Stimulated activated CD8-positive, alpha-beta memory T cell treated with anti-CD3 and anti-CD28 coated beads, Interleukin-4, amount 100 ng/mL, for 4 hours (primary cell): ENCODE measurements around the gene SORCS1.
"Not testable (repeated sequence)": the region's sequence is repeated elsewhere in the genome, so short reads cannot be mapped to it uniquely, and the experiment has no call there.

Experiments used
- DNase-seq, 2 donors: peaks; one replicate each; pipeline ENCODE4 v3.0.0-alpha.2; 2020; ENCODE audit warnings: low read depth in 2 of 2, low spot score in 1 of 2

The SORCS1 gene

DNA sequence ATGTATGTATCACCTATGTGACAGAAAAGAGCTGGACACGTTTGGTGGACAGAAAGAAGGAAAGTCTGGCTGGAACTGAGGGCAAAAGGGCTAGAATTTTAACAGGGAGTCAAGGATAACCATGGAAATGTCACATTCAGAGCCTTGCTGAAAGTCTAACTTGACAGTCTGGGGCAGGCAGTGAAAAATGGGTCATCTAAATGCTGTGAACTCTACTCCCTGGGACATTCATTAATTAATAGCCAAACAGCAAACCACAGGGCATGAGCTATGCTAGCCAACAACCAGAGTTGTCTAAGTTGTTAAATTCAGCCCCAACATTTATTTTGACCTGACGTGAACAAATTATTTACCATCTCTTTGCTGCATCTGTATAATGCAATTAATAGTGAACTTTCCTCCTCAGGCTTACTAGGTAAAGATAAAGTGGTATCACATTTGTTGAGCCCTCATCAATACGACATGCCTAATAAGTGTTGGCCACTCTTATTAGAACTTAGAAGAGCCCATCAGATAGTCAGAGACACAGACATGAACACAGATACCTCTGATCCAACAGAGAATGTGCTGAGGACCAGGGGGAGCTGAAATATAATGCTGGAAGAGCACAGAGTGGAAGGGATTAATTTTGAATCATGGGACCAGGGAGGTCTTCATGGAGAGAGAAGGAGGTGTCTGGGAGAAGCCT lies 109.9 kb downstream of the SORCS1 start:
- no peak for DNase-seq

DNA sequence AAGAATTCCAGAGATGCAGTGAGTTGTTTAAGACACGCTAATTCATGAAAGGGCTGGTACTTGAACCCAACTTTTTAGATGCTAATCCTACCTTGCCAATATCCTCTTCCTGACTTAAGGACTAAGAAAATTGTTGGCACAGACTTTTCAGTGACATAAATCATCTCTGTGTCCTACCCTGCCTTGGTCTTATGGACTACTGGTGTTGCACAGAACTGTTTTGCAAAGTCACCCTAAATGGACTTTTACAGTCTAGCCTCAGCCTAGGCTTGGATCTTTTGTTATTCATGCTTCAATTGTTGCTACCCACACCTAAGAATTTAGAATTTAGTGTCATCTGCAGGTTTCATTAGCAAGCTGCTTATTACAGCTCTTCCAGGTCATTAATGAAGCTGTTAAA lies 112.7 kb downstream of the SORCS1 start:
- DNase-seq = no peak

DNA sequence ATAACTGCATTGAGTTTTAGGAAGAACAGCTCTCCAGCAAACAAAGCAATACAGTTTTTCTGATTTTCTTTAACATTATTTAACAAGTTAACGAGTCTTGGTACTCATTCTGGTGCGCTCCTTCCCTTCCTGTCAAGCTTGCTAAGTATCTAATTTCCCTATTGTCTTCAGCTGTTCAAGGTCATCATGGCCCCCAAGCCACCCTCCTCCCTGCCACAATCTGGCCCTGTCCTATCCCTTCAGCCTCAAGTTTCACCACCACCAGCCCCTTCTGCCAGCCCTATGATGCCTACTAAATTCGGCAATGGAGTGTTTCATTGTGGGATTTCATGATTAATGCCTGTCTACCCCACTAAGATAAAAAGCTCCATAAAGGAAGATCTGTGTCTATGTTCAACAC lies 121.0 kb downstream of the SORCS1 start:
- no peak for DNase-seq

DNA sequence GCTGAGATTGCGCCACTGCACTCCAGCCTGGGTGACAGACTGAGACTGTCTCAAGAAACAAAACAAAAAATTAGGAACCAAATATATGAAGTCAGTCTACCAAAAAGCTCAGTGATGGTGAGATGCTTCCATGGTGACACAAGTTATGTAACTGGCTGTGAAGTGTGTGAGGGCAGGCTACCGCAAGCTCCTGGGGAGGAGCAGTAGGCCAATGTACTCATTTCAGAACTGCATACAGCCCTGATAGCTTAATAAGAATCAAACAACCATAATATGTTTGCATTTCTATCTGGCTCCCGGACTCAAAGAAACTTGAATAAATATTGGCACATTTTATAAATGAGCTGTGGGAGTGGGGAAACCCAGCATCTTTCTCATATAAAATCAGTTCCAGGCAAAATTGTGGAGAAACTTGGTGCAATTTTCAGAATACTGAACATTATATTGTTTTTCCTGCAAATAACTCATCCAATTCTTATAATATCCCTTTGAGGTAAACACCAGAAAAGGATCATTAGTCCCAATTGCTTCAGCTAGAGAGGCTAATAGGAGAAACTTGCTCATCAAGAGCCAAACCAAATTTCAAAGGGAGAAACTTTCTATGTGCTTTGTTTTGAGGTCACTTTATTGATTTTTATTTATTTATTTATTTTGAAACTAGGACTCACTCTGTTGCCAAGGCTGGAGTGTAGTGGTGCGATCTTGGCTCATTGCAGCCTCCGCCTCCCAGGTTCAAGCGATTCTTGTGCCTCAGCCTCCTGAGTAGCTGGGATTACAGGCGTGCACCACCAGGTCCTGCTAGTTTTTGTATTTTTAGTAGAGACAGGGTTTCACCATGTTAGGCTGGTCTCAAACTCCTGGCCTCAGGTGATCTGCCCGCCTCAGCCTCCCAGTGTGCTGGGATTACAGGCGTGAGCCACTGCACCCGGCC lies 127.0 kb downstream of the SORCS1 start:
- DNase-seq = no peak

DNA sequence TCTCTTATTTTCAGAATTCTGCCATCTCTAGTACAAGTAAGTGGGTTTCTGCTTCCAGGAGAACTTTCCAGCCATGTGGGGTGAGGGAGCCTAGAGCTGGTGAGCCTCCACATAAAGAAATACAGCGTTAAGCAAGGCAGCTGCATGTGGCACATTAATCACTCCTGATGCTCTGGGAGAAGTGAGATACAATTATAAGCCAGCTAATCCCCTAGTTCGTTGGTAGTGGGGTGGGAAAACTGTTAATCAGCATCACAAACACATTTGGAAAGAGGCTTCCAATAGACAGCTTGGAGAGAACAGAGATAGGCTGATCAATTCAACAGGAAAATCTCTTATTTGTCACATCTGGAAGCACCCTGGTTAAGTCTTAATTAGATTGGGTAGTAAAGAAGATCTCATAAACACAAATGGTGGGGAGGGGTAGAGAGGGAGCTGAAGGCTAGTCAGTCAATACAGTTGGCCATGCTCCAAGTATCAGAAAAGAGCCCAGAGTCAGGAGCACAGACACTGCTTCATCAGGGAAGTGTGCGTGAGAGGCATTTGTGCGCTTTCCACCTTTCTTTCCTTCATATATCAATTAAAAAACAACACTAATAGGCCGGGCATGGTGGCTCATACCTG lies 130.6 kb downstream of the SORCS1 start:
- no peak for DNase-seq

DNA sequence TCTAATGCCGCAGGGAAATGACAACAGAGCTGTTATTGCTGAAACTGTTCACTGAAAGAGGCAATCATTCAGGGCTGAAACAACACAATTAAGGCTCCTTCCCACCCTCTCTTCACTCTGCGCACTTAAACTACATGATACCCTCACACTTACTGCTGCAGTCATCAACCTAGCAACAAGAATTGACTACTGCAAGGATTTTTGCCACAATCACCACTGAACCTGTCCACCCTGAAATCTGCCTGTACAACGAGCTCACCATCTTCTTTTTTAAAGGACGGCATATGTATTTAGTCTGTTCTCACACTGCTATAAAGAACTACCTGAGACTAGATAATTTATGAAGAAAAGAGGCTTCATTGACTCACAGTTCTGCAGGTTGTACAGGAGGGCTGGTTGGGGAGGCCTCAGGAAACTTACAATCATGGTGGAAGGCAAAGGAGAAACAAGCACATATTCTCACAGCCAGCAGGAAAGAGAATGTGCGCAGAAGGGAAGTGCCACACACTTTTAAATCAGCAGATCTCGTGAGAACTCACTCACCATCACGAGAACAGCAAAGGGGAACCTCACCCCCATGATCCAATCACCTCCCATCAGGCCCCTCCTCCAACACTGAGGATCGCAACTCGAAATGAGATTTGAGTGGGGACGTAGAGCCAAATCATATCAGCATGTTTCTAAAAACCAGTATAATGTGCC lies 131.7 kb downstream of the SORCS1 start:
- DNase-seq = no peak

DNA sequence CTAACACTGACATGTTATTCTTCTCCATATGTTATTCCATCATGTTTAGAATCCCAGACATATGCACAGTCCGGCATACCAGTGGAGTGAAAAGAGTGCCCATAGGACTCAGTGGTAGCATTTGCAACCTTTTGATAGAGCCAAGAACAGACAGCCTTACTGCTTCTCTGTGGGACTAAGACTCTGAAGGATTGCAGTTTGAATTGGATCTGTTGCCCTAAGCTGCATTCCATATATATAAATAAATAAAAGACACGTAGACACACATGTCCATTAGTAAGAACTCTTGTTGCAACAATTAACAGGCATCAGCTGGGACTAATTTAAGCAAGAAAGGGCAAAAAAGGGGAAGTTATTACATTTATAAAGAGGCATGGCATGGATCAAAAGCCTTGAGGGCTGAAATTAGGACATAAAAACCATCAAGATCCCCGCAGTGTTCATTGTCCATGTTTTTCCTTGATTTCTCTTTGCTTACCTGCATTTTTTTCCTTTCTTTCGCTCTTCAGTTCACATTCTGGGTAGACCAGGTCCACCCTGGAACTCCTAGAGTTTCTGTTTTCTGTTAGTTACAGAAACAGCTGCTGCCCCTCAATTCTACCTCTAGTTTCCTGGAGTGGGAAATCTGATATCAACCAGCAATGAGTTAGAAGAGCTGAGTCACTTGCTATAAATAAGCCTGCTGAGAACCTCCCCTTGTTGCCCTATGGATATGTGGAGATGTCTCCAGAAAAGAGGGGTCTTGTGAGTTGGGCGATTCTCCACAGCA lies 132.4 kb downstream of the SORCS1 start:
- no peak for DNase-seq

DNA sequence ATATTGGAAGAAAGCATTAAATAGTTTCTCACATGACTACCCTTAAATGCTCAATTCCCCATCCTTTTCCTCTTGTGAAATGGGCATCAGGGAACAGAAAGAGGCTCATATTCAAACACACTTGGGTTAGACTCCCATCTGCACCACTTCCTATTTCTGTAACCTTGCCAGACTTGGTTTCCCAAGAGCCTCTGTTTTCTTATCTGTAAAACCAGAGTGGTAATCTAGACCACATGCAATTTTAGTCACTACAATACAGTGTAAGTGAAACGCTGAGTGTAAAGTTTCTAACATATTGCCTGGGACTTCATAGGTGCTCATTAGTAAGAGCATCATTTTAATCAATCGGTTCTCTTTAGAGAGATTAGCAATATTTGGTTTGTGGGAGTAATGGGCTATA lies 136.3 kb downstream of the SORCS1 start:
- no peak for DNase-seq

DNA sequence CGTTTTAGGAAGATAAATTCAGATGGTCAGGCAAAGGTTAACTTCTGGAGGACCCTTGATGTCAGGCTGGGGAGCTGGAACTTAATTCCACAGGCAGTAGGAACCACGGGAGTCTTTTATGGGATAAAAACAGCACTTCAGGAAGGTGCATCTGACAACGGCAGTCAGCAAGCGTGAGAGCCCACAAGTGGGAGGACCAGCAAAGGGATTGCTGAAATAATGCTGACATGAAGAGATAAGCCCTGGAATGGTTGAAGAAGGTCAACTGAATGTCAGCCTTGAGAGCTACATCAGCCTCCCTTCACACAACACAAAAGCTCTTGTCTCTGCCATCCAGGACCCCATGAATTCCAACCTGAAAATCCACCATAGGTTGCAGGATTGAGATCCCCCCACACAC lies 138.8 kb downstream of the SORCS1 start:
- DNase-seq = no peak

DNA sequence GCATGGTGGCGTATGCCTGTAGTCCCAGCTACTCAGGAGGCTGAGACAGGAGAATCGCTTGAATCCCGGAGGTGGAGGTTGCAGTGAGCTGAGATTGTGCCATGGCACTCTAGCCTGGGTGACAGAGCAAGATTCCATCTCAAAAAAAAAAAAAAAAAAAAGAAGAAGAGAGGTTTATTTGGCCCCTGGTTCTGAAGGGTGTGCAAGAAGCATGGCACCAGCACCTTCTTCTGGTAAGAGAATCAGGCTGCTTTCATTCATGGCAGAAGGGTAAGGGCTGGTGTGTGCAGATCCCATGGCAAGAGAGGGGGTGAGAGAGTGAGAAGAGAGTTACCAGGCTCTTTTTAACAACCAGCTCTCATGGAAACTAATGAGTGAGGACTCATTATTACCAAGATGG lies 140.5 kb downstream of the SORCS1 start:
- not testable (repeated sequence) for DNase-seq

DNA sequence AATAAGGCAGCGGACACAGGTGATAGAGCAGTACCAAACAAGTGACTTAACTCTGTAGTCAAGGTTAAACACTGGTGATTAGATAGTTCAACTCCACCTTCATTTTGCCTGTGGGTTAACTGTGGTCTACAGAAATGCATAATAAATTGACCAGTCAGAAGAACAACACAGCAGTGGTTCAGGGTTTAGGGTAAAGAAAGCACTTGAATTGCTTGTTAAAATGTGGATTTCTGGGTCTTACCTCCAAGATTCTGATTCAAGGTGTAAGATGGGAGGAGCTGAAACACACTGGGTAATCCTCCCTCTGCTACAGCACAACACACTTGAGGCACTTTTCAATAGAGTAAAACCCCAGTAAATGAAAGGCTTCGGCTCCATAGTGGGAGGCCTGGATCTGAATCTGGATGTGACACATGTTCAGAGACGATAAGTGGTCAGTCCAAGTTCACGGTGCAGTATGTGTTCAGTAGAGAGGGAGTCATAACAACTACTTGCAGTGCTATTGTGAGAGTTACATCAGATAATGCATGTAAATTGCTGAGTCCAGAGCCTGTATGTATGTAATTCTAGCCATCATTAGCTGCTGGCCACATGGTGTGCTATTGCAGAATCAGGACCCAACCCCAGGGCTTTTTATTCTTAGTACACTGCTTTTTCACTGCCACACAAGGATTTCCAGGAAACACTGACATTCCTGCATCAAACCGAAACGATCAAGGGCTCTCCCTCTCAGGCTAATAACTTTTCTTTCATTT lies 141.7 kb downstream of the SORCS1 start:
- DNase-seq = no peak

DNA sequence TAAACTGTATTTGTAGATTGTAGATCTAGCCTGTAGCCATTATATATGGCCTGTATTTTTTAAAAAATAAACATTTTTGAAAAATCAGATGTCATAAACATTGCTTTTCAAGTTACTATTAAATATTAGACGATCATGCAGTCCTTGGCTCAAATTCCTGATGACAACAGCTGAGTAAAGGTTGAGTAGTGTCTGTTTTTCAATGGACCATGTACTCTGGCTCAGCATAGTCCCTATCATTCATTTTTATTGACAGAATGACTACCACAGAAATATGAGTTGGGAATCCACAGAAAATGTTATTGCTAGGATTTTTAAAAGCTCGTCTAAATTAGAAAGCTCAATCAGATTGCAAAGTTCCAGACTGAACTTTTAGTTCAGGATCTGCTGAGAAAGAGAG lies 145.4 kb downstream of the SORCS1 start:
- no peak for DNase-seq

DNA sequence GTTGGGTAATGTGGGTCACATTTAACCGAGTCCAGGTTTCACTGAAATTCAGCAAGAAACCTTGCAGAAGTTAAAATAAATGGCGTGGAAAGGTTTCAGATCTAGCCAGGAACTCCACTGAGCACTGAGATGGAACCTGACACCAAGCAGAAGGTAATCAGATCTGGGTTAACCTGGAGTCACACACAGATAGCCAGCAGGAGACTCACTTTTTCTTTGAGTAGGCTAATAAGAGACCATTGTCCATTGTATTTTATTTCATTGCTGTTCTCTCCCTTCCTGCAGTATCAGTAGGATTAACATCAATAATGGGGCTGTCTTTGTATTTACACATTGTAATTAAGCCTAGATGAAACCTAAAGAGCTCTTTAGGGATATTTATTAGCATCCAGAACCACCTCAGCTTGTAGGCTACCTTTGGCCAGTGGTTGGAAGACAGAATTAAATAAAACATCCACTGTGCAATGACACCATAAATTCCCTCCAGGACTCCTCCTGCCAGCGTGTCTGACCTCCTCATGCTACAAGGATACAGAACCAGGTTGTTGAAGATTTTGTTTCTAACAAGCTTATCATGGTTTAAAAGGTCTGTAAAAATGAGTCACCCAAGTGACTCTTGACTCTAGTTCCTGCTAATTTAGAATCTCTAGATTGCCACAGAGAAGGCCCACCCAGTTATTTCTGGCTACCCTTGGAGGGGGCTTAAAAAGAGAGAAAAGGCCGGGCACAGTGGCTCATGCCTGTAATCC lies 151.1 kb downstream of the SORCS1 start:
- no peak for DNase-seq

DNA sequence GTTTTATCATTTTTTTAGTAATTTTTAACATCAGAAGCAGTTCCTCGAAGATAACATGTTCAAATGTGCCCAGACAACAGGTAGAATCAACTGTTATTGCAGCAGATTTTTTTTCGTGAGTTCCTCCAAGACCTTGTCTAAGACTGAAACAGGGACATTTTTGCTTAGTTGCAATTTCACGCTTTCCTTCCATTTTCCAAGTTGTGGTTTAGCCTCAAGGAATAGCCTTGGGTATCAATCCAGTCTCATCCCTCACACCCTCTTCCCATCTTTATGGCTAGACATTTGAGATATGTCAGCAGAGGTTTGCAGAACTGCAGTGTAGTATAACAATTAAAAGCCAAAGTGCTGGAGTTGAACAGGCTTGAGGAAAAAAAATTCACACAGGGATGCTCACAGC lies 152.5 kb downstream of the SORCS1 start:
- DNase-seq = no peak

DNA sequence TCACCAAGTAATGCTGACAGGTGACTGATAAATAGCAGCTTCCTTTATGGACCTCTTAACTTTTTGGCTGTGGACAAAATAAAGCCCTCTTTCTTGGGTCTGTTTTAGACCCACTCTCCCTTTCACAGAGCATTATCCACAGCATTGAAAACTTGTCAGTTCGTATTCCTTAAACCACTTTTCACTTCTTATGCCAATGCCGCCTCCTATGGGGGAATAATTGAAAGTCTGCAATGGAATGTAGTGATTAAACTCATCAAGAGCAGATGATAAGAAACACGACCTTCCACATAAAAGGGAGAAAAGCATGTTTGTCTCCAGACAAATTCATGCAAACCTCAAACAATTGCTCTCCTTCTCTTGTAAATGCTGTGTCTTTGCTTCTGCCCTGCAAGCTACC lies 153.4 kb downstream of the SORCS1 start:
- DNase-seq = no peak

DNA sequence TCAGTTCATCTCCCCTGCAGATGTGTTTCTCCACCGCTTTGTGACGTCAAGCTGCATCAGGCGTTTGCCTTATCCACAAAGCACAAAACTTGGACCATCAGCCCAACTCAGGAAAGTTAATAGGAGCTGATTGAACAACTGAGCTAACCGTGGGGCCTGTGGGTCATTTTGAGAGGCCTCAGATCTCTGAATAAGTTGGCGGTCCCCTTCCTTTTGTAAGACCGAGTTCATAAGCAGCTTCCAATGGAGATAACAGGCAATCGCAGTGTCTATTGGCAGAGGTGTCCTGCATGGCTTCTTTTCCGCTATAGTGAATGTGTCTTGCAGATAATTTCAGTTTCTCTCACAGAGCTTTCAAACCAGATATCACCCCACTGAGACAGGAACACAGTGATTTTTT lies 154.0 kb downstream of the SORCS1 start:
- DNase-seq = no peak

DNA sequence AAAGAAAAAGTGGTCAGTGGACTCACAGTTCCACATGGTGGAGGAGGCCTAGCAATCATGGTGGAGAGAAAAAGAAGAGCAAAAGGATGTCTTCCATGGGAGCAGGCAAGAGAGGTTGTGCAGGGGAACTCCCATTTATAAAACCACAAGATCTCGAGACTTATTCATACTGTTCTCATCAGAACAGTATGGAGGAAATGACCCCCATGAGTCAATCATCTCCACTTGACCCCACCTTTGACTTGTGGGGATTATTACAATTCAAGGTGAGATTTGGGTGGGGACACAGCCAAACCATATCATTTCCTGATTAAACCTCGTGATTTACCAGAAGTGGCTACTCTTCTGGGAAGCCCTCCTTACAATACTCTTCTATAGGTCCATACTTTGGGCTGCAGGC lies 160.1 kb downstream of the SORCS1 start:
- DNase-seq = no peak

DNA sequence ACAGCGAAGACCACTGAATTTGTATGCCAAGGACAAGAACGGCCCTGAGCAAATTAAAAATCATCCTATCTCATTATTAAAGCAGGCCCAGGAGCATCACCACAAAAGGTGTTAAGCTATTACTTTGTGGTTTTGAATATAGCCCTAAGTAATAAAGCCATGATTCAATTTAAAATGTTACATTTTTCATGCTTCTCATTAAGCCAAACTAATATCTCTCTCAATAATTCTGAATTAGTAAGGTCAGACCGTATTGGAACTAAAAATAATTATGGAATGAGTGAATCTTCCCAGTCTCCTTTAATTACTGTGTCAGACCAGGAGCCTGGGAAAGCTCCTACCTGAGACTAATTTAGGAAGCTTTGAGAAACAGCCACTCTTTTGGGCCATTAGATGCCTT lies 162.4 kb downstream of the SORCS1 start:
- DNase-seq = no peak

DNA sequence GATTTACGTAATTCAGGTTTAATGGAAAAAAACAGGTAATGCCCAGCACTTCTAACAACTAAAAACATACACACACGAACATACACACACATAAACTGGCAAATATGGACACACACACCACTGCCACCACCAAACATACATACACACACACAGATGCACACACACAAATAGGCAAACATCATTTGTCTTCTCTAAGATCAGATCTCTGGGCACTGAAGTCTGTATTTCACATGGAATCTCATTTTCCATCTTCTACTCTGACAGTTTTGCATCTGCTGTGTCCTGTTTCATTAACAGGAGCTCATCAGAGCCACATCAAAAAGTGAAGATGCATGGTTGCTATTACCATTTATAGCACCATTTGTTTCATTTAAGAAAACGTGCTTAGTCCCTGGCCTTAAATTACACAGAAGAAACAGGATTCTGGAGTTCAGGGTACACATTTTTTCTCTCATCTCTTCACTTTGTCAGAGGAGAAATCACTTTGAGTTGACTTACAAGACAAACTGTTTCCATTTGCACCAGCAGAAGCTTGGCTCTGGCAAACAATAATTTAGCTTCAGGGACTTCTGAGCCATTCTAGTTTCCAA lies 165.3 kb downstream of the SORCS1 start:
- no peak for DNase-seq
